Epithelial cell of esophagus (primary cell): ENCODE data around the gene KDM4B.
A peak's percentile ranks its signal among the peaks of the same experiment; 100 is the strongest.

Experiments
- DNase-seq: peaks from one replicate; pipeline ENCODE4 v3.0.0; 2010; ENCODE audit warnings: low read depth
- H3K4me3 ChIP-seq: 2 replicates; pipeline ENCODE4 v1.5.1; 2011; ENCODE audit warnings: mild to moderate bottlenecking, low read length, control low read depth
- CTCF ChIP-seq: IDR thresholded peaks from 2 replicates; pipeline ENCODE4 v1.5.1; 2011; ENCODE audit warnings: low read depth, mild to moderate bottlenecking, low read length, control low read depth, inconsistent platforms; ENCODE audit not compliant: insufficient read depth; ENCODE audit errors: missing control alignments

Gene KDM4B

GRCh38 chr19:4968462-4969291 lies at the start of gene KDM4B:
Gene KDM4B, plus strand, starts transcription at chr19:4969113. Its CDS starts 63,778 bp downstream, at chr19:5032891.
- peak; percentile 100 for DNase-seq
- no peak for TF ChIP-seq CTCF
- peak within 1 kb of the TSS; percentile 80 for H3K4me3 ChIP-seq

GRCh38 chr19:4922530-4923275 lies 46.2 kb upstream of the KDM4B start:
- H3K4me3 ChIP-seq, result no peak overlapping the region
- no peak for TF ChIP-seq CTCF
- DNase-seq, result no peak

DNA sequence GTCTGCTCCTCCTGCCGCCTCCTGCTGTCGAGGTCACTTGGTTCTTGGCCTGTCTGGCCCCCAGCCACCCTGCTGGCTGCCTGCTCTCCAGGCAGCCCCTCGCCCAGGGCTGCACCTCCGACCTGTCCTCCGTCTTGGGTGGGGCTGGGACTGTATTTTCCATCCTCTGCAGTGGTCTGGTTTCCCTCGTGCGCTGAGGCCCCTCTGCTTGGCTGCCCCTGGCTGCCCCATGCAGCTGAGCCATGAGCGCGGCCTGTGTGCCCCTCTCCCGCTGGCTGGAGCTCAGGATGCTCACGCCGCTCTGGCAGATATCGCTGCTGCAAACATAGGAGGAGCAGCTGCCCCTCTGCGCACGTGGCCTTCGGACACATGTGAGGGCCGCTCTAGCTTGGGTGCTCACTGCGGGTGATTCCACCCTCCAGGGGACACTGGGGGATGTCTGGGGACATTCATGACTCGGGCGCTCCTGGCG lies 45.6 kb upstream of the KDM4B start:
- H3K4me3 ChIP-seq, result no peak overlapping the region
- no peak for DNase-seq
- TF ChIP-seq CTCF, result no peak

DNA sequence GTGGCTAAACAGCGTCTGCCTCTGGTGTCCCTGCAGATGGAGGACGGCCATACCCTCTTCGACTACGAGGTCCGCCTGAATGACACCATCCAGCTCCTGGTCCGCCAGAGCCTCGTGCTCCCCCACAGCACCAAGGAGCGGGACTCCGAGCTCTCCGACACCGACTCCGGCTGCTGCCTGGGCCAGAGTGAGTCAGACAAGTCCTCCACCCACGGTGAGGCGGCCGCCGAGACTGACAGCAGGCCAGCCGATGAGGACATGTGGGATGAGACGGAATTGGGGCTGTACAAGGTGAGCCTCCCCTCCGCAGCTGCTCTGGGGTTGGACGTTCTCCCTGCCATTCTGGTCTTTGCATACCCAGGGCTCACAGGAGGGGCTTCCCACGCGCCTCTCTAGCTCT lies 39.7 kb upstream of the KDM4B start:
- no peak for TF ChIP-seq CTCF
- DNase-seq, result no peak
- no peak overlapping the region for H3K4me3 ChIP-seq

DNA sequence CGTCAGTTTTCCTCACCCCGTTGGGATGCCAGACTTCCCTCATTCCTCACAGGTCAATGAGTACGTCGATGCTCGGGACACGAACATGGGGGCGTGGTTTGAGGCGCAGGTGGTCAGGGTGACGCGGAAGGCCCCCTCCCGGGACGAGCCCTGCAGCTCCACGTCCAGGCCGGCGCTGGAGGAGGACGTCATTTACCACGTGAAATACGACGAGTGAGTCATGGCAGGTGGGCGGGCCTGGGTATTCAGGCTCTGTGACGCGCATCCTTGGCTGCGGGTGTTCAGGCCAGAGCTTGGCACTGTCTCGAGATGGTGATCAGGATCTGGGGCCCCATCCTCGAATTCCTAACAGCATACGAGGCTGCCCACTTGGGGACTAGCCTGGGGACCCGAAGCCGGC lies 38.2 kb upstream of the KDM4B start:
- no peak for TF ChIP-seq CTCF
- DNase-seq, result no peak
- H3K4me3 ChIP-seq, result no peak overlapping the region

DNA sequence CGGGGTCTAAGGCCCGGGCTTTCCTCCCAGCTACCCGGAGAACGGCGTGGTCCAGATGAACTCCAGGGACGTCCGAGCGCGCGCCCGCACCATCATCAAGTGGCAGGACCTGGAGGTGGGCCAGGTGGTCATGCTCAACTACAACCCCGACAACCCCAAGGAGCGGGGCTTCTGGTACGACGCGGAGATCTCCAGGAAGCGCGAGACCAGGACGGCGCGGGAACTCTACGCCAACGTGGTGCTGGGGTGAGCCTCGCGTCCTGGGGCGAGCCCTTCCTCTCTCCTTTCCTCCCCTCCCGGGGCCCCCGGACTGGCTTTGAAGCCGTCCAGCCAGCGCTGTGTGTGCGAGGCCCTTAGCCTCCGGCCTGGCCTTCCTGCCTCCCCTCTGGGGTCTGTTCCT lies 36.2 kb upstream of the KDM4B start:
- no peak for DNase-seq
- no peak for TF ChIP-seq CTCF
- H3K4me3 ChIP-seq, result no peak overlapping the region

- no peak for TF ChIP-seq CTCF
- H3K4me3 ChIP-seq, result no peak overlapping the region
- DNase-seq, result no peak
These were observed 35.4 kb upstream of the KDM4B start for GRCh38 chr19:4933528-4933927.
